ENCODE measurements around the gene CEP104. TPM values are rescaled to one million over a fixed set of nuclear protein-coding genes. Genes with fewer than 3 reads are reported as not detected.

CEP104 gene
- total RNA-seq, 1 experiment from 2014 or later, result 10.6 TPM

GRCh38 chr1:3778590-3779264 lies 78.3 kb downstream of the CEP104 start:
- no peak for DNase-seq (ENCODE audit: low read depth, low spot score)

DNA sequence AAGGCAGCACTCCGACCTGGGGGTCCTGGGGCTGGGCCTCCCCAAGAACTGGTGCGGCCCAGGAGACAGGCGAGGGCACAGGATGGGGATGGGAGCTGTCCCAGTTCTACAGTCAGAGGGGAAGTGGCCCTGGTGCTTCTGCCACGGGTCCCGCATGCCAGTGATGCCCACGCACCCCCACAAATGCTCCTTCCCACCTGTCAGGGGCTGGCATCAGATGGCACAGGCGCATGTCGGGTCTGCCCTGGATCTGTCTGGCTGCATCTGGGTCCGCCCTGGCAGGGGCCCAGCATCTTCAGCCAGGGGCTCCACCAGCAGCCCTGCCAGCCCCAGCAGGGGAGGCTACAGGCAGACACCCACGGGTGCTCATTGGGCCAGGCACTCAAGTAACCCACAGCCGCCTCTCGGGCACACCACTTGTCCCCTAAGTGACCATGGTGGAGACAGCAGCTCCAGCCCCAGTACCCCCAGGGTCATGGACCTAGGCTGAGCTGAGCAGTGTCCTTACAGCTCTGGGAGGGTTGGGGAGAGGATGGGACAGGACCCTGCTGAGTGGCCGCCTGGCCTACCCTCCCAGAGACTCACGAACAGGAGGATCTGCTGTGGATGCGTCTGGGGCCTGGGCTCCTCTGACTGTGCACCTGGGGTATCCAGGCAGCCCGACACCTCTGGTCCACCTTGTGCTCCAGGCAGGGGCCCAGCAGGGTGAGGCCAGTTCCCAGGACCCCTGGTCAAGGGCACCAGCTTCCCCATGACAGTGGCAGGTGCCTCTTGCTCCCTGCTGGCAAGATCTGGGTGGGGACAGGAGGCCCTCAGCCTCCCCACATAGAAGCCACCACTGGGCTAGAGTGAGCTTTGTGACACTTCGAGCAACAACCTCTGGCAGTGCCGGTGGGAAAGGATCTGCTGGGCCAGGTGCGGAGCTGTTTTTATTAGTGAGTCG lies 79.1 kb downstream of the CEP104 start:
- DNase-seq (ENCODE audit: low read depth, low spot score), result no peak
- in situ Hi-C loops (cut with HindIII; ENCODE audit: low pct_unique_long_range_greater_than_20kb, low sequenced_read_pairs), result no loop called here

More at GRCh38 chr1:3778590-3779264, 78.3 kb downstream of the CEP104 start:
- in situ Hi-C loops (cut with HindIII; ENCODE audit: low pct_unique_long_range_greater_than_20kb, low sequenced_read_pairs), result no loop called here

GRCh38 chr1:3777078-3777547 lies 79.9 kb downstream of the CEP104 start:
- DNase-seq (ENCODE audit: low read depth, low spot score), result no peak
- in situ Hi-C loops (cut with HindIII; ENCODE audit: low pct_unique_long_range_greater_than_20kb, low sequenced_read_pairs), result no loop called here

- in situ Hi-C loops (cut with HindIII; ENCODE audit: low pct_unique_long_range_greater_than_20kb, low sequenced_read_pairs), result no loop called here
These were observed 80.6 kb downstream of the CEP104 start for GRCh38 chr1:3776231-3776961.

GRCh38 chr1:3775490-3776230 lies 81.4 kb downstream of the CEP104 start:
- DNase-seq (ENCODE audit: low read depth, low spot score), result peak; percentile 48
- in situ Hi-C loops (cut with HindIII; ENCODE audit: low pct_unique_long_range_greater_than_20kb, low sequenced_read_pairs), result no loop called here

More at GRCh38 chr1:3776231-3776961, 80.6 kb downstream of the CEP104 start:
- DNase-seq (ENCODE audit: low read depth, low spot score), result no peak

- DNase-seq (ENCODE audit: low read depth, low spot score), result no peak
- in situ Hi-C loops (cut with HindIII; ENCODE audit: low pct_unique_long_range_greater_than_20kb, low sequenced_read_pairs), result no loop called here
These were observed 82.0 kb downstream of the CEP104 start for GRCh38 chr1:3774946-3775489.

- DNase-seq (ENCODE audit: low read depth, low spot score), result no peak
- in situ Hi-C loops (cut with HindIII; ENCODE audit: low pct_unique_long_range_greater_than_20kb, low sequenced_read_pairs), result no loop called here
These were observed 82.6 kb downstream of the CEP104 start for GRCh38 chr1:3774276-3774945.

DNA sequence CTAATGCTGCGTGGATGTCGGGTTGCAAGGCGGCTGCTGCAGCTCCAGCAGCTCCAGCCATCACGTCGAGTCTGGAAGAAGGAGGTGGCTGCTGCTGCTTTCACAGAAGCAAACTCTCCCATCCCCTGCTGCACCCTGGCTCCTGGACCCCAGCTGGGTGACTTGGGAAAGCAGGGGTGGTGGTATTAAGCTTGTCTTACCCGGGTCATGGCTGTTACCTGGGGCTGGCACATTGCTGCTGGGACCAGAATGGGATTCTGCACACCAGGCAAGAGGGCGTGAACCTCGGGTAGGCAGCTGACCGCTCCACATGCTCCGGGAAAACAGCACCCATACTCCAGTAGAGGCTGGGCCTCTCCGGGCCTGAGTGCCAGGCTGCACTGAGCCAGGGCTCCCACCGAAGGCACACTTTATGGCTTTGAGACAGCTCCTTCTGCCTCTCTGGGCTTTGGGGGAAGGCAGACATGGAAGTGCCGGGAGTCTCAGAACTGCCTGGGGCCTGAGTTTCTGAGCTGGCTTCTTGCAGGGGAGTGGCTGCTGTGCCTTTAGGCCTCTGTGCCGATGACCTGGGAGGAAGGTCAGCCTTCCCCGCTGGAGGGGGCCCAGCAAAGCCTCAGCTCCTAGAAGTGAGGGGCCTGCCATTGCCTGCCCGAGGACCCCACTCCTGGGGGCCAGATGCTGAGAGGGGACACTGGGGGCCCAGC lies 83.3 kb downstream of the CEP104 start:
- no peak for DNase-seq (ENCODE audit: low read depth, low spot score)
- in situ Hi-C loops (cut with HindIII; ENCODE audit: low pct_unique_long_range_greater_than_20kb, low sequenced_read_pairs), result no loop called here

DNA sequence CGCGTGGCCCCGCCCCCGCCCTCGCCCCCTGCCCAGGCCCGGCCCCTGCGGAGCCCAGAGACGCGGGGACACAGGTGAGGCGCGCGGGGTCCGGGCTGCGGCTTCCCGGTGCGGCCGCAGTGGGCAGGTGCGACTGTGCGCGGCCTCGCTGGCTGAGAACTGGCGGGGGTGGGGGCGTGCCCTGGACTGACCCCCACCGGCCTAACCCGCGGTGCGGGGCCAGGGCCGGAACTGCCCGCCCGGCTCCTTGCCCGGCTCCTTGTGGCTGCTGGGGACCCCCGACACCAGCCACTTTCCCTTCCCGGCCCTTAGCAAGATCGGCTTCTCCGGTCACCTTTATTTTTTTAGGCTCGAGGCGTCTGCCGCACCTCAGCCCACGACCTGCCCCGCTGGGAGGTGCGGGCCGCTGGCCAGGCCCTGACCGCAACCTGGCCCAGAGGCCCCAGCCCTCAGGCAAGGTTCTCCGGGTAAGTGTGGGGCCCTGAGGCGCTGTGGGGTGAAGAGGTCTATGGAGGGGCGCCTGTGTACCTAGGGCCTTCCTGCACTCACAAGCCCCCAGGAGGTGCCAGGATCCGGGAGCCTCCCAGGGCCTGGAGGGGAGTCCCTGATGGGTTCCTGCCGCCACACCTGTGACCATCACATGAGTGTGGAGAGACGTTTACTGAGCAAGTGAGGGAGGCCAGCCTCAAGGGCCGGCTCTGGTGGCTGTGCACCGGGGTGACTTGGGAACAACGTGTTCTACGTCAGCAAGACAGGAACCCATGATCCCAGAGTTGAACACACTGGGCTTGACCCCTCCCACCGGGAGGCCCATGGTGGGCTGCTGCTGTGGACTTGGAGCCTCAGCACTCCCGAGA lies 84.1 kb downstream of the CEP104 start, which contains the start of gene SMIM1:
TSS of gene SMIM1 (plus strand) at position 35 of the 857 bp plus-strand sequence. CDS start 2,625 bp downstream, outside the sequence.
- no peak for DNase-seq (ENCODE audit: low read depth, low spot score)
- in situ Hi-C loops (cut with HindIII; ENCODE audit: low pct_unique_long_range_greater_than_20kb, low sequenced_read_pairs), result no loop called here

DNA sequence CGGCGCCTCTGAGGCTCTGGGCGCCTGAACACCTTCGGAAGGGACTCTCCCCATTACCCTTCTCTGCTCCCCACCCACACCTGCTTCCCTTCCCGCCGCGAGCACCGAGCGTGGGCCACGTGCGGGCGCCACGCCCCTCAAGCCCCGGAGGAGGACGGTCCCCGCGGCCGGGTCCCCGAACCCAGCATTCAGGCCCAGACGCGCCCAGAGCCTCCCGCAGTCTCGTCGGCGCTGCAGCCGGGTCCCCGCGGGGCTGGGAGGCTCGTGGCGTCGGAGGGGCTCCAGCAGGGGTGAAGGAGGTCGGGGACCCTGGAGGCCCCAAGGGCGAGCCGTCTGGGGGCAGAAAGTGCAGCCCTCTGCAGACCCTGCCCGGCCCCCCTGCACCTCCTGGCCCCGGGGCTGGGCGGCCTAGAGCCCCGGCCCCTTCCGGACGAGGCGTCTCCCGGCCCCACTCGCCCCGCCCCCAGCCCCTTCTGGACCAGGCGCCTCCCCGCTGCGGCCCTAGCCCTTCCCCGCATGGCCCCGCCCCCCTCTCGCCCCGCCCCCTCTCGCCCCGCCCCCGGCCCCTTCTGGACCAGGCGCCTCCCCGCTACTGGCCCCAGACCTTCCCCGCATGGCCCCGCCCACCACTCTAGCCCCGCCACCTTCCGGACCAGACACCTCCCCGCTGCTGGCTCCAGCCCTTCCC lies 84.8 kb downstream of the CEP104 start:
- in situ Hi-C loops (cut with HindIII; ENCODE audit: low pct_unique_long_range_greater_than_20kb, low sequenced_read_pairs), result no loop called here
- DNase-seq (ENCODE audit: low read depth, low spot score), result peak; percentile 85

GRCh38 chr1:3771108-3772026 lies 85.6 kb downstream of the CEP104 start:
- in situ Hi-C loops (cut with HindIII; ENCODE audit: low pct_unique_long_range_greater_than_20kb, low sequenced_read_pairs), result no loop called here
- no peak for DNase-seq (ENCODE audit: low read depth, low spot score)

- in situ Hi-C loops (cut with HindIII; ENCODE audit: low pct_unique_long_range_greater_than_20kb, low sequenced_read_pairs), result no loop called here
- no peak for DNase-seq (ENCODE audit: low read depth, low spot score)
These were observed 86.8 kb downstream of the CEP104 start for GRCh38 chr1:3770047-3770765.

DNA sequence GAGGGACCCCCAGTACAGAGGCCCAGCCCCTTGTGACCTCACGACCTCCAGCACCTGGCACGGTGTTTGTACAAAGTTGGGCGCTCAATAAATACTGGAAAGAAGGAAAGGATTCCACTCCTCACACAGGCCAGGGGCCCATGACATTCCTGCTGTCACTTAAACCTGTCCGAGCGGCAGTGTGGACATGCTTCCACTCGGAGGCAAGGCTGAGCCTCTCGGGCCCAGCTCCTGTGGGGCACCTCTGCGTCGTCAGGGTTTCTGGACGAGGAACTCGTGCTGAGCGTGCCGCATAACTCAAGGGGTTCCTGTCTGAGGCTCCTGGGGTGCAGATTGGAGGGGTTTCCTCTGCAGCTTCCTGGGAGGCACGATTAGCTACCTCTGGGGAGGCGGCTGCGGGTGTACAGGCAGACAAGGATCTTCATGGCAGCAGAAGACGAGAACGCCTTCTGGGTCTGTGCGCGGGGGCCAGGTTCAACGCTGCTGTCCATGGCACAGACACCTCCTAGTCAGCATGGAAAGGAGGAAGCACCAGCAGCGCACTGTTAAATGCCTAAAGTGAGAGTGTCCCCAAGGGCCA lies 88.1 kb downstream of the CEP104 start:
- no peak for DNase-seq (ENCODE audit: low read depth, low spot score)
- in situ Hi-C loops (cut with HindIII; ENCODE audit: low pct_unique_long_range_greater_than_20kb, low sequenced_read_pairs), result no loop called here

All from SK-MEL-5 (cell line).